Stimulated activated CD4-positive, alpha-beta T cell treated with anti-CD3 and anti-CD28 coated beads, TNF-alpha, amount 100 ng/mL, for 4 hours (primary cell): ENCODE results near the gene MYBL2.
A peak's percentile ranks its signal among the peaks of the same experiment; 100 is the strongest.

Experiments
- DNase-seq, 3 experiments: peaks; one replicate each; pipeline ENCODE4 v3.0.0-alpha.2; 2020; ENCODE audit warnings: low read depth in 3 of 3

Gene MYBL2

DNA sequence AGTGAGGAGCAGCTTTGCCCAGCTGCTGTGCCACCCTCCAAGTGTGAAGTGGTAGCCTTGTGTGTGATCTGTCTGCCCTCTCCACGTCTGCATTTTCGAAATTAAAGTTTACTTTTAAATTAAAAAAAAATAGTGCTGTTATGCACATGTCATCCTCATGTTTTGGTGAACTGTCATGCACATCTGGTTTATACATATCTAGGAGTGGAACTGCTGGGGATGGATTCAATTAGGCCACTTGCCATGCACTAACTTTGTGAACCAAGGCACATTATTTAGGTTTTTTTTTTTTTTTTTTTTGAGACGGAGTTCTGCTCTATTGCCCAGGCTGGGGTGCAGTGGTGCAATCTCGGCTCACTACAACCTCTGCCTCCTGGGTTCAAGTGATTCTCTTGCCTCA lies 56.3 kb downstream of the MYBL2 start:
- DNase-seq: no peak

GRCh38 chr20:43723735-43724134 lies 56.8 kb downstream of the MYBL2 start:
- DNase-seq: no peak

GRCh38 chr20:43724383-43724782 lies 57.5 kb downstream of the MYBL2 start:
- no peak for DNase-seq

- no peak for DNase-seq
Measured at GRCh38 chr20:43725666-43726065, 58.8 kb downstream of the MYBL2 start.

- DNase-seq: no peak
Measured at GRCh38 chr20:43726333-43726732, 59.4 kb downstream of the MYBL2 start.

DNA sequence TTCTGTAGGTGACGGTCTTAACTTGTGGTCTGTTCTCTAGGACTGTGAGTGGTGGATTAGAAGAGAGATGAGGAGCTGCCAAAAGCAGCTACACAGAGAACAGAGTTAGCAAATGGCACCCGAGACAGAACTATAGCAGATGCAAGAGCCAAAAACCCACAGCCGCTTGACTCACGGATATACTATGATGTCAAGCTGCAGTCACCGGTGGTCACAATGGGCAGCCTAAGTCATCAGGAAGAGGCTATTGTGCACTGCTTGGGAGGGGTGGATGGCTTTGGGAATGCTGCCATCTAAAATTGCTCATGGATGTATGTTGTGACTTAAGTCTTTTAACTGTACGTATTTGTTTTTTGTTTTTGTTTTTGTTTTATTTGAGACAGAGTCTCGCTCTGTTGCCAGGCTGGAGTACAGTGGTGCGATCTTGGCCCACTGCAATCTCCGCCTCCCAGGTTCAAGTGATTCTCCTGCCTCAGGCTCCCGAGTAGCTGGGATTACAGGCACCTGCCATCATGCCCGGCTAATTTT lies 60.0 kb downstream of the MYBL2 start, which contains the start of gene GTSF1L:
Gene GTSF1L (minus strand): TSS at position 192 of the 528 bp plus-strand sequence. CDS start 308 bp downstream, outside the sequence.
- DNase-seq: no peak

GRCh38 chr20:43727980-43728590 lies 61.2 kb downstream of the MYBL2 start:
- no peak for DNase-seq

DNA sequence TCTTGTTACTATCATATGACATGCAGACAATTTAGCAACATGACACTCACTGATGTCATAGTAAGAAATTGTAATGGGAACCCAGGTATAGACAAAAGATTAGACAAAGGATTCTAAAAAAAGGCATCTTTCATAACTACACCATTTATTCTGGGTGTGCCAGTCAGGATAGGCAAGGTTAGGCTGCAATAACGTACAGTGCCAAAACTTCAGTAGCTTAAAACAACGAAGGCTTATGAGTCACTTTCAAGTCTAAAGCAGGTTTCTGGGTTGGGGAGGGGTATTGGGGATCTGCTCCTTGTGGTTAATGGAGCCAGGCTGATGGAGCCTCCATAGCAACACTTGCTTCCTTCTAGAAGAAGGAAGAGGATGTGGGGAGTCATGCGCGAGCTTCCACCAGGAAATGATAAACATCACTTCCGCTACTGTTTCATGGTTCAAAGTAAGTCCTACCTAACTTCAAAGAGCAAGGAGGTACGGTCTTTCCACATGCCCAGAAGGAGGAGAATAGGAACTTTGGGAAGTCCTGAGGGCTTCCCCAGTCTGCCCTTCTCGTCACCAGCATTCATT lies 61.9 kb downstream of the MYBL2 start:
- DNase-seq: no peak

GRCh38 chr20:43731469-43731868 lies 64.6 kb downstream of the MYBL2 start:
- no peak for DNase-seq

GRCh38 chr20:43731927-43732326 lies 65.0 kb downstream of the MYBL2 start:
- DNase-seq: no peak

- no peak for DNase-seq
Measured at GRCh38 chr20:43736588-43737158, 69.8 kb downstream of the MYBL2 start.

DNA sequence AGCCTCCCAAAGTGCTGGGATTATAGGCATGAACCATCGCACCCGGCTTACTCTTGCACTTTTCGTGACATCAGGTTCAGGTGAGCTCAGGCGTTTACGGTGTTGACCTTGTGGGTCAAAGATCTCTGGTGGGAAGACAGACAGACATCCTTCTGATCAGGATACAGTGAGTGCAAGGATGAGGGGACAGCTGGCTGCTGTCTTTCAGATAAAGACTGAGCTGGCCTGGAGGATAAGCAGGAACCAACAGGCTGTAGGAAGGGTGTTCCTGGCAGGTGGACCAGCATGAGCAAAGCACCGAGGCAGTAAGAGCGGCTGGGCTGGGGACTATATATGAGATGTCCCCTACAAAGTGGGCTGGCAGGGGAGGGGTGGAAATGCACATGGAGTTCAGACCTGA lies 71.0 kb downstream of the MYBL2 start:
- DNase-seq: no peak

GRCh38 chr20:43739148-43739749 lies 72.3 kb downstream of the MYBL2 start:
- DNase-seq: no peak

DNA sequence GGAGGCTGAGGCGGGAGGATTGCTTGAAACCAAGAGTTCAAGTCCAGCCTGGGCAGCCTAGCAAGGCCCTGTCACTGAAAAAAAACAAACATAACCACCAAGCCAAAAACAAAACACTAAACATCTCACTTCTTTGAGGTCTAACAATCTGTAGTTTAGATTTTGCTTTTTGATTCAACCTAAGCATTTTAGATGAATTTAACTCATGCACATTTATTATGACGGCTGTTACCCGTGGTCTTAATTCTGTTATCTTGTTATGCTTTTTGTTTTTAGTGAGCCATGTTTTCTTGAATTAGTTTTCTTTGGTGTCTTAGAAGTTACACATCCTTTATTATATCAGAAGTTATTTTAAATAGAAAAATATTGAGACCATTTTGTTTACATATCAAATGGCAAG lies 73.7 kb downstream of the MYBL2 start:
- no peak for DNase-seq

- no peak for DNase-seq
Measured at GRCh38 chr20:43744151-43744611, 77.3 kb downstream of the MYBL2 start.

DNA sequence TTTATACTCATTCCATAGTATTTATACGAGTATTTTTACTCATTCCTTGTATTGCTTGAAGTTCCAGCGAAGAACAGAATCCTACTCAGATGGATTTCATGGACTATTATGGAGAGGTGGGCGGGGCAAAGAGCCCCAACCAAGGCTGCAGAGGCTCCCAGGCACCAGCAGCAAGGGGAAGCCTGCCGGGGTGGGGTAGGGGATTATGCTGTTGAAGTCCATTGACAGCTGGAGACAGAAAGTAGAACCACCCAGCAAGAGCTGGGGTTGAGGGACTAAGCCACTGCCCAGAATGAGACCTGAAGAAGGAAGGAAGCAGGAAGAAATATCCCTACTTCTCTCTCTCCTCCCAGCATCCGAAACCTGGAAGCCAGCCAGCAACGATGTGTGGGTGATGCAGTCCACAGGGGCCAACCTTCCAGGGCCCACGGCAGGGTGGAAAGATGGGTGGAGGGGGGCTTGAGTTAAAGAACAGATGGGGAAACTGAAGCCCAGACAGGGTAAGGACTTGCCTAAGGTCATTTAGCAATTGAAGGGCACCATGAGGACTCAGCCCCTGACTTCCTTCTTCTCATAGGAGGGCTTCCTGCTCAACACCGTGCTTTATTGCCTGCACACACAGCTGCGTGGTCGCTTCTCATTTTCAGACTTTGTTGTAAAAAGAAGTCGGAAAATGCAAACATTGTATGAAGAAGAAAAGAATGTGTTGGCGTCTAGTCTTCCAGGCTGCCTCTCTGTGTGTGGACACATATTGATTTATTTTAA lies 78.2 kb downstream of the MYBL2 start:
- no peak for DNase-seq

DNA sequence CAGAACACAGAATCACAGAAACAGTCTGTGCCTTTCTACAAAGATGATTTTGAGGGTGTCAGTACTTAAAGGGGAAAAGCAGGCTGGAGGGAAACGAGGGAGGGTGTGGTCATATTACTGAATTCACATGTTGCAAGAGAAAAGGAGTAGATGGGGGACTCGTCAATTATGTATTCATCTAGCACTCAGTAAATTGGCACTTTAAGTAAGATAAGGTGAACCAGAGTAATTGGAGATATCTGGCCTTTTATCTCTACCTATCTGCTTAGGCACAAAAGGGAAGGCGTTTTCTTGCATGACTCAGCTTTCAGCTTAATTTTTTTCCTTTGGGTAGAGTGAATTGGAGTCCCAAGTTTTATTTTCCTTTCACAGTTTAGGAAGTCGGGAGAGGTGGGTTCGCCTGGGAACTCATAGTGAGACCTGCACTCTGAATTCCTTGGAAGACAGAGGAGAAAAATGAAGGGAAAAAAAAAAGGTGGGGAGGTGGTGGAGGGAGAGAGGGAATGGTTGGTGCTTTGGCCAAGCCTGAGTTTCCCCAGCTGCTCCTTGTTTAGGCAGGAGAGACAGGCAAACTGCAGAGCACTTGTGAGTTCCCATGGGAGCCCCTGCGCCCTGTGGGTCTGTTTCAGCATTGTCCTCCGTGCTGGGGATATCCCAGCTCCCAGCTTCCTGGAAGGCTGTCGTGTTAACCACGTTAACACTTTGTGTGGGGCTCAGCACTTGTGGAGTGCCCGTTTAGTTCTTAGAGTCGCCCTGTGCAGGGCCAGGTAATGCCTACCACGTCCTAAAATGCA lies 79.6 kb downstream of the MYBL2 start:
- no peak for DNase-seq

DNA sequence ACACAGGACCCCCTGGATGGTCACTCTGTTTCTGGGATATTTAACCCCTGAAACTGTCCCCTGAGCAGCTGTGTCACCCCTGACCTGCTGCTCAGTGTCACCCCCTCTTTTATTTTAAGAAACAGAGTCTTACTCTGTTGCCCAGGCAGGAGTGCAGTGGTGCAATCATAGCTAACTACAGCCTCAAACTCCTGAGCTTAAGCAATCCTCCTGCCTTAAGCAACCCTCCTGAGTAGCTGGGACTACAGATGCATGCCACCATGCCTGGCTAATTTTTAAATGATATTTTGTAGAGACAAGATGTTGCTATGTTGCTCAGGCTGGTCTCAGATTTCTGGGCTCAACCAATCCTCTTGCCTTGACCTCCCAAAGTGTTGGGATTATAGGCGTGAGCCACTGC lies 81.4 kb downstream of the MYBL2 start:
- no peak for DNase-seq

- DNase-seq: peak; percentile 64 to 89 (median 69)
Measured at GRCh38 chr20:43749734-43750294, 82.9 kb downstream of the MYBL2 start.

DNA sequence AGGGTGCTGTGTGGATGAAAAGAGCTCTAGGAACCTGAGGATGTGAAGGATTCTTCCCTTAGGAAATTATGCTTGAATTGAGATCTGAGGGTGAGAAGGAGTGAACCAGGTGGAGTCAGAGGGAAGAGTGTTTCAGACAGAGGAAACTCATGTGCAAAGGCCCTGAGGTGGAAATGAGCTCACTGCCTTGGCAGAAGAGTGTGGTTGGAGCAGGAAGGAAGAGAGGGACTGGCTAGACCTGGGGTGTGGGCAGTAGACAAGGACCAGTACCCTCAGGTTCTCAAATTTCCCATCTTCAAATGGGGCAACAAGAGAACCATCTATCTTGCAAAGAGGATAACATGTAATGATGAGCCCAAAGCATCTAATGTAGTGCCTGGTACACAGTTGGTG lies 83.9 kb downstream of the MYBL2 start:
- no peak for DNase-seq
